IPS DF 4.7 (cell line): ENCODE results near the gene DNAJB1.
"Not testable (repeated sequence)": the region's sequence is repeated elsewhere in the genome, so short reads cannot be mapped to it uniquely, and the experiment has no call there.

Experiments
- DNase-seq: peaks from one replicate; pipeline ENCODE4 v3.0.0-alpha.2; 2013; ENCODE audit warnings: low spot score; ENCODE audit errors: extremely low read depth

The DNAJB1 gene

DNA sequence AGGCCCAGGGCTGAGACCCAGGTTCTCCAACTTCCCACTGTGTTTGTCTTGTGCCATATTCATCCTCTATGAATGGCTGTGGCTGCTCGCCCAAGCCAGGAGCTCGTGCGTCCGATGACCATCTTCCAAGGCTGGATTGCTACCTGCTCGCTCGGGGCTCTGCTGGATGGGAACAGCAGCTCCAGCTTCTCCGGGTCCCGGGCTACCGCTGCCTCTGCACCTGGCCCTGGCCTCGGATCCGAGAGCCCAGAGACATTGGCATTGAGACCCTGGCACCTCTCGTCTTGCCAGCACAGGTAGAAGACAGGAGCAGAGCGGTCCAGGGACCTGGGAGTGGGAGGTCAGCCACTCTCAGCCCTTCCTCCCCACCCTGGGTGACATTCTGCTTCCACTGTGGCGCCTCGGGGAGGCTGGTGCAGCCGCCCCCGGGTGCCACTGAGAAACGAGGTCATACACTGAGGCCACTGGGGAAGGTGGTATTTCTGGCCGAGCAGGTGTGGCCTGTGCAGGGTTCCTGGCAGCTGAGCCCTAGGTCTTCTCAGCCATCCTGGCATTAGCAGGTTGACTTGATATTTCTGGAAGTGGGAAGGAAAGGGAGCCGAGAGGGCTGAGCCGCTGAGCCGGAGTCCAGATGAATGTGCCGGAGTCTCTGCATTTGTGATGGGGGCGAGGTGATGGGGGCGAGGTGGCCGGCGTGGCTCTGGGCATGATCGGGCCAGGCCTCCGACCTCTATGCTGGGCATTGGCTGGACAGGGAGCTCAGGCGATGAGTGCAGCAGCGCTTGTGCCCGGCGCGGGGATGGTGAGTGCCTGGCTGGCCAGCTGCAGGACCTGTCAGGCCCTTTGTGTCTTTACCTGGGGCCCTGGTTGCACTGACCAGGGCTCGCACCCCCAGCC, 35.1 kb upstream of the DNAJB1 start:
- DNase-seq = no peak

DNA sequence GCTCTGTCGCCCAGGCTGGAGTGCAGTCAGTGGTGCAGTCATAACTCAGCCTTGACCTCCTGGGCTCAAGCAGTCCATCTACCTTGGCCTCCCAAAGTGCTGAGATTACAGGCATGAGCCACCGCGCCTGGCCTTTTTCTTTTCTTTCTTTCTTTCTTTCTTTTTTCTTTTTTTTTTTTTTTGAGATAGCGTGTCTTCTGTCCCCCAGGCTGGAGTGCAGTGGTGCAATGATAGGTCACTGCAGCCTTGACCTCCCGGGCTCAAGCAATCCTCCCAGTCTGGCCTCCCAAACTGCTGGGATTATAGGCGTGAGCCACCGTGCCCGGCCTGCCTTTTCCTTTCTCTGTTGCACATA, 33.8 kb upstream of the DNAJB1 start:
- DNase-seq = not testable (repeated sequence)

GRCh38 chr19:14551134-14552005, 33.2 kb upstream of the DNAJB1 start:
- not testable (repeated sequence) for DNase-seq

DNA sequence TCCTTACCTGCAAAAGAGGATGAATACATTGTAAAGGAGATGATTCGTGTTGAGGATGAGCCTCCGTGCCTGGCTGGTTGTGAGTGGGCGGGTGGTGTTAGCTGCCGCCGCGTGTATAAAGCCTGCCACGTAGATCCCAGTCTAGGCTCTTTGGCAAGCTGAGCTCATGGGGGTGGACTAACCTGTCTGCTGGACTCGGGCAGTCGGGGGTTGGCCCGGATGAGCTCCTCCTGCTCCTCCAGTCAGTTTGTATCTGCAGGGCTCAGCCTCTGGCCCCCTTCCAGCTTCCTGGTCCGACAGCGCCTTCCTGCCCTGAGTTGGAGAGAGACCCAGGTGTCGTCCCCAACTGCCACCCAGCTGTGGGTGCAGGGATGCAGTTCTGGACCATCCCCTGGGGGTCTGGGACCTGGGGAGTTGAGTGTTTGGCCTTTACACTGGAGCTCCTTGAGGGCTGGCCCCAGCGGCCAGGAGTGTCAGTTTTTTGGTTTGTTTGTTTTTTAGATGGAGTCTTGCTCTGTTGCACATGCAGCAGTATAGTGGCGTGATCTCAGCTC, 32.1 kb upstream of the DNAJB1 start:
- no peak for DNase-seq

- DNase-seq = no peak
Measured at GRCh38 chr19:14545716-14546082, 27.5 kb upstream of the DNAJB1 start.

- DNase-seq = no peak
Measured at GRCh38 chr19:14544977-14545715, 26.9 kb upstream of the DNAJB1 start.

DNA sequence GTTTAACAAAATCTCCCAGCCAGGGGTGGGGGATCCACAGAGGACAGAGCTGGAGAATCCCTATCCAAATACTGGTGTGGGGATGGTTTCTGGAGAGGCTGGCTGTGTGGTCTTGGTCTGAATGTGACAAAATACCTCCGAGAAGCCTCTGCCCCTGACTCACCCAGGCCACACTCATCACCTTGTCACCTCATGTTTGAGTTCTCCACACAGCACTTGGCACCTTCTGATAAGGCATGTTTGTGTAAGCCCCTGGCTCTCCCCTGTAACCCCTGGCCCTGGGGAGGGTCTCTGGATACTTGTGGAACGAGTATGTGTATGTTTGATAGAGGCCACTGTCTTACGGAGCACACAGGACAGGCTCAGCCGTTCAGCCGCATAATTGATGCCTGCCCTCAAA, 25.9 kb upstream of the DNAJB1 start:
- DNase-seq = no peak

GRCh38 chr19:14542711-14543328, 24.6 kb upstream of the DNAJB1 start:
- no peak for DNase-seq

- DNase-seq = not testable (repeated sequence)
Measured at GRCh38 chr19:14541979-14542378, 23.8 kb upstream of the DNAJB1 start.

GRCh38 chr19:14540741-14541525, 22.7 kb upstream of the DNAJB1 start:
- no peak for DNase-seq

GRCh38 chr19:14536926-14537692, 18.9 kb upstream of the DNAJB1 start:
- DNase-seq = no peak

DNA sequence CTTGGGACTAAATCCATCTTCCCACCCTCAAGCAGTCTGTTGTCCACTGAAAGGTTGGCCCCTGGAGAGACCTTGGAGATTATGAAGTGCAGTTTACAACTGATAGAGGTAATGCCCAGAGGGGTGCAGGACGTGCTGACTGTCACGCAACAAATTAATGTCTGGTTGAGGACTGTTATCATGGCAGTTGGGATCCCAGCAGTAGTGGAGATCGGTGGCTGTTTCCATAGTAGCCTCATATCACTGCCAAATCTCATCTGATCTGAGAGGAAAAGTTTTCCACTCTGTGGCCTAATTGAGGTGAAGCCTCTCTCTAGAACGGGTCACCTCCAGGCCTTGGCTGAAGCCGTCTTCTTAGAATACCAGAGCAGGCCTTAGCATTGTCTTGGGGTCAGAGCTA, 15.3 kb upstream of the DNAJB1 start:
- DNase-seq = no peak

- no peak for DNase-seq
Measured at GRCh38 chr19:14530506-14530905, 12.3 kb upstream of the DNAJB1 start.

DNA sequence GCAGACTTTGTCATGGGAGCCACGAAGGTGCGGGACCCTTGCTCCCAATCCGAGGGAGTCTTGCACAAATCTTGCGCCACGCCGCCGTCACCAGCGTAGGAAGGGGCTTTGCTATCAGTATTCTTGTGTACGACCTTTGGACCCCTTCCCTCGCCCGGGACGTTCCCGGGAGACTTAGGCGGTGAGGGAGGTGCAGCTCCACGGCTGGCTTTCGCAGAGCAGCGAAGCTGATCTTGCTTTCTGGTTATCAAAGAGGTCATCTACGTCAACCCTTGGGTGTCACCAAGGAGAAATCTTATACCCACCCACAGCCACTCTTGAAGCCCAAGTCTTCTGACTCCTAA, 11.8 kb upstream of the DNAJB1 start:
- DNase-seq = no peak

DNA sequence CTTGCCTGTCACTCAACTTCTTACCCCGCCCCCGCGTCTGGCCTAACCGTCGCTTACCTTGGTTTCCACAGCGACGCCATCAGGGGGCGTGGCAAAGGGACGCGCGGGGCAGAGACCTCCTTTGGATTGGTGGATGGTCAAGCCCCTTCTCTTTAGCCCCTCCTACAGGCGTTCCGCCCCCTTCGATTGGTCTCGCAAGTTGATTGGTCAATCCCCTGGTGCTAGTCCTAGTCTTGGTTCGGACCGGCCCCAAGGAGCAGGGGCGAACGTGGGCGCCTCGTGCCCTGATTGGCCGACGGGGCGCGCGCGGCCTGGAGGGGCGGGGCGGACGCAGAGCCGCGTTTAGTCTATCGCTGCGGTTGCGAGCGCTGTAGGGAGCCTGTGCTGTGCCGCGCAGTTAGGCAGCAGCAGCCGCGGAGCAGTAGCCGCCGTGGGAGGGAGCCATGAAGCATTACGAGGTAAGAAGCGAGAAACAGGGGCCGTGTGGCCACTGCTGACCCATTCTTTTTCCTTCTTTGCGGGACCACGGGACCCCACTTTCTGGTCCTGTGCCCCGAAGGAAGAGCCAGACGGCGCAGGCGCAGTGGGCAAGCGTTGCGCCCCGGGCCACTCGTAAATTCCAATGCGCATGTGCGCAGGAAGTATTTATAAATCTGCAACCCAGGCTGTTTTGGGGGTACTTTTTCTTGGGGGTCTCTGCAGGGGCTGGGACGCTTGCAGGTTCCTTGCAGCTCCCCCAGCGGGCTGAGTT, 11.2 kb upstream of the DNAJB1 start, which contains the start of gene TECR:
TECR (plus strand) TSS at position 341 of the 751 bp plus-strand sequence; CDS start at position 444, 103 bp downstream.
- DNase-seq = peak; percentile 97

GRCh38 chr19:14528419-14529253, 10.4 kb upstream of the DNAJB1 start:
- DNase-seq = no peak

DNA sequence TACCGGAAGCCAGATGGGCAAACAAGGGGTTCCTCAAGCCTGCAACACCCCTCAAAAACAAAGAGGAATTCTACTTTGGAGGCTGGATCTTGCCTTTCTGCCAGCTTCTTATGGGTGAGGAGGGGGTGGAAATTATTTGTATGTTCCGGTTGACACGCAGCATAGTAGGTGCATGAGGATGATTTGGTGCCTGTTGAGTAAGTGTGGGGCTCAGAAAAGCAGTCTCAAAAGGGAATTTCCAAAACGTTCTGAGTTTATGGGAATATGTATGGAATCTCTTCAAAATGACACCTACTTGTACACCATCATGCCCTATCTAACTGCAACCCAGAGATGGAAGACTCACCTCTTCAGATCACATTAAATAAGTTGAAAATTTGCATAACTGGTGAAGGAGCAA, 8.2 kb upstream of the DNAJB1 start:
- DNase-seq = no peak

GRCh38 chr19:14525729-14526128, 7.5 kb upstream of the DNAJB1 start:
- DNase-seq = no peak
